ENCODE results near the gene PCSK5.
A peak's percentile ranks its signal among the peaks of the same experiment; 100 is the strongest.

PCSK5 gene

DNA sequence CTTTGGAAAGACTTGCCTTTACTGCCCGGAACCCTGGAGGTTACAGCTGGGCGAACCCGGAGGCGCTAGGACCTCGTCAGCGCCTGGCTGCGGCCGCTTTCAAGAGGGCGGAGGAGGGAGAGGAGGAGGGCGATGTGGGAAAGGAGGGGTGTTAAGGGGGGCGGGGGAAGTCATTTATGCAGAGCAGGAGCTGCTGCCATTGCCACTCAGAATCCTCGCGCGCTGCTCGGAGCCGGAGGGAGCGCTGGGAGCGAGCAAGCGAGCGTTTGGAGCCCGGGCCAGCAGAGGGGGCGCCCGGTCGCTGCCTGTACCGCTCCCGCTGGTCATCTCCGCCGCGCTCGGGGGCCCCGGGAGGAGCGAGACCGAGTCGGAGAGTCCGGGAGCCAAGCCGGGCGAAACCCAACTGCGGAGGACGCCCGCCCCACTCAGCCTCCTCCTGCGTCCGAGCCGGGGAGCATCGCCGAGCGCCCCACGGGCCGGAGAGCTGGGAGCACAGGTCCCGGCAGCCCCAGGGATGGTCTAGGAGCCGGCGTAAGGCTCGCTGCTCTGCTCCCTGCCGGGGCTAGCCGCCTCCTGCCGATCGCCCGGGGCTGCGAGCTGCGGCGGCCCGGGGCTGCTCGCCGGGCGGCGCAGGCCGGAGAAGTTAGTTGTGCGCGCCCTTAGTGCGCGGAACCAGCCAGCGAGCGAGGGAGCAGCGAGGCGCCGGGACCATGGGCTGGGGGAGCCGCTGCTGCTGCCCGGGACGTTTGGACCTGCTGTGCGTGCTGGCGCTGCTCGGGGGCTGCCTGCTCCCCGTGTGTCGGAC lies at the start of gene PCSK5:
TSS of gene PCSK5 (plus strand) at position 202 of the 805 bp plus-strand sequence. CDS start at position 711, 509 bp downstream.
- peak within 1 kb of the TSS; percentile 77 for H3K4me3 ChIP-seq (ENCODE audit: low read depth, low read length)
- H3K36me3 ChIP-seq (replicated peaks): no peaks in the 10 kb centered on the region
- no peaks in the 10 kb centered on the region for H3K27me3 ChIP-seq (replicated peaks)
- H3K27ac ChIP-seq: peak within 1 kb of the TSS; percentile 79
- in situ Hi-C loops (cut with HindIII; ENCODE audit: low pct_ligation_motif_present, low sequenced_read_pairs): no loop called here
- DNase-seq: peak; percentile 95
- peak; percentile 37 for TF ChIP-seq CTCF (IDR thresholded peaks at IDR 0.05; ENCODE audit: low read depth, low read length, missing control alignments)

DNA sequence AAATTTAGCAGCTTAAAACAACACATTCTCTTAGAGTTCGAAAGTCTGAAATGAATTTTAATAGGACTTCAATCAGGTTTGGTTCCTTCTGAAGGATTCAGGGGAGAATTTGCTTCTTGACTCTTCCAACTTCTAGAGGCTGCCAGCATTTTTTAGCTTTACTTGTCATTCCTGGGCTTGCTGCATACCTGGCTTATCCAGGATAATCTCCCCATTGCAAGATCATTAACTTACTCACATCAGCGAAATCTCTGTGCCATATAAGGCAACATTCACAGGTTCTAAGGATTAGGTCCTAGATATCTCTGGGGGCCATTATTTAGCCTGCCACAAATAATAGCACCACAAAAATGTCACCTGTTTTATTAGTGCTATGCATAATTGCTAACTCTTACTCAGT lies 46.2 kb upstream of the PCSK5 start:
- Histone ChIP-seq H3K27me3 (replicated peaks) (no peaks in the 10 kb centered on the region), H3K36me3 (replicated peaks) (no peaks in the 10 kb centered on the region), H3K27ac (no peak overlapping the region), H3K4me3 (ENCODE audit: low read depth, low read length) (no peak overlapping the region)
- TF ChIP-seq CTCF (IDR thresholded peaks at IDR 0.05; ENCODE audit: low read depth, low read length, missing control alignments): no peak
- in situ Hi-C loops (cut with HindIII; ENCODE audit: low pct_ligation_motif_present, low sequenced_read_pairs): no loop called here
- DNase-seq: no peak

GRCh38 chr9:75845806-75846205 lies 44.7 kb upstream of the PCSK5 start:
- in situ Hi-C loops (cut with HindIII; ENCODE audit: low pct_ligation_motif_present, low sequenced_read_pairs): no loop called here
- Histone ChIP-seq H3K27ac (no peak overlapping the region), H3K4me3 (ENCODE audit: low read depth, low read length) (no peak overlapping the region), H3K27me3 (replicated peaks) (no peaks in the 10 kb centered on the region), H3K36me3 (replicated peaks) (no peaks in the 10 kb centered on the region)
- DNase-seq: no peak
- no peak for TF ChIP-seq CTCF (IDR thresholded peaks at IDR 0.05; ENCODE audit: low read depth, low read length, missing control alignments)

- DNase-seq: no peak
- Histone ChIP-seq H3K27ac (no peak overlapping the region), H3K27me3 (replicated peaks) (no peaks in the 10 kb centered on the region), H3K36me3 (replicated peaks) (no peaks in the 10 kb centered on the region), H3K4me3 (ENCODE audit: low read depth, low read length) (no peak overlapping the region)
- no peak for TF ChIP-seq CTCF (IDR thresholded peaks at IDR 0.05; ENCODE audit: low read depth, low read length, missing control alignments)
- in situ Hi-C loops (cut with HindIII; ENCODE audit: low pct_ligation_motif_present, low sequenced_read_pairs): no loop called here
These were observed 43.4 kb upstream of the PCSK5 start for GRCh38 chr9:75847085-75847484.

DNA sequence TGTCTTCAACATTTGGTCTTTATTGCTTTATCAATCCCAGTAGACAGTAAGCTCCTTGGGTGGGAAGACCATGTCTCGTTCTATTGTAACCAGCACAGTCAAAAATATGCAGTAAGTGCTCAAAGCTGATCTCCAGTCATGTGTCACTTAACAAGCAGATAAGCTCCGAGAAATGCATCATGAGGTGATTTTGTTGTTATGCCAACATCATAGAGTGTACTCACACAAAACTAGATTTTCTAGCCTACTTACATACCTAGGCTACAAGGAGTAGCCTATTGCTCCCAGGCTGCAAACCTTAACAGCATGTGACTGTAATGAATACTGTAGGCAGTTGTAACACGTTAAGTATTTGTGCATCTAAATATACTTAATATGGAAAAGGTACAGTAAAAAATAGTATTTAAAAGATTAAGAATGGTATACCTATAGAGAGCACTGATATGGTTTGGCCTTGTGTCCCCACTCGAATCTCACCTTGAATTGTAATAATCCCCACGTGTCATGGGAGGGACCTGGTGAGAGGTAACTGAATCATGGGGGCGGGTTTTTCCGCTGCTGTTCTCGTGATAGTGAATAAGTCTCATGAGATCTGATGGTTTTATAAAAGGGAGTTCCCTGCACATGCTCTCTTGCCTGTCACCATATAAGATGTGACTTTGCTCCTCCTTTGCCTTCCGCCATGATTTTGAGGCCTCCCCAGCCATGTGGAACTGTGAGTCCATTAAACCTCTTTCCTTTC lies 39.8 kb upstream of the PCSK5 start:
- no peak overlapping the region for H3K4me3 ChIP-seq (ENCODE audit: low read depth, low read length)
- in situ Hi-C loops (cut with HindIII; ENCODE audit: low pct_ligation_motif_present, low sequenced_read_pairs): no loop called here
- DNase-seq: no peak
- no peaks in the 10 kb centered on the region for H3K27me3 ChIP-seq (replicated peaks)
- H3K36me3 ChIP-seq (replicated peaks): no peaks in the 10 kb centered on the region
- TF ChIP-seq CTCF (IDR thresholded peaks at IDR 0.05; ENCODE audit: low read depth, low read length, missing control alignments): no peak
- no peak overlapping the region for H3K27ac ChIP-seq
